SK-N-SH (cell line): ENCODE measurements around the gene KMT2B. TPM values are rescaled to one million over a fixed set of nuclear protein-coding genes. Genes with fewer than 3 reads are reported as not detected.

Experiments
- CTCF ChIA-PET: fragments of 300-600, 350-600 bp; formaldehyde crosslinking; extraction: SDS; loops from one replicate; lab custom pipeline; 2021; lab: Yijun Ruan, JAX
- POLR2A ChIA-PET: fragments of 350-600 bp; sonication (Branson Sonifier 250); formaldehyde crosslinking; extraction: SDS; loops from one replicate; lab custom pipeline; 2020; ENCODE audit warnings: antibody characterized with exemption, inconsistent platforms; lab: Yijun Ruan, JAX
- DNase-seq: peaks from one replicate; pipeline ENCODE4 v3.0.0; 2012
- H2AFZ ChIP-seq: fragments of 200-600 bp; sonication (generic); 2 replicates; pipeline ENCODE4 v1.8.1; 2016; ENCODE audit warnings: antibody characterized with exemption, mild to moderate bottlenecking, low read depth
- H3F3A ChIP-seq: fragments of 200-600 bp; sonication (generic); replicated peaks from 2 replicates; pipeline ENCODE3; 2016; ENCODE audit warnings: antibody characterized with exemption, mild to moderate bottlenecking; ENCODE audit not compliant: insufficient read depth
- H3K27ac ChIP-seq, 2 experiments: fragments of 200-500 bp in 1 of 2; fragments of 200-600 bp in 1 of 2; sonication (Bioruptor generic) in 1 of 2; sonication (generic), shearing (Covaris generic) in 1 of 2; 2 replicates each; pipeline versions ENCODE4 v1.5.1 to v1.6.1; 2014 to 2016; ENCODE audit warnings: low read depth in 2 of 2, inconsistent platforms in 1 of 2, low read length in 1 of 2, mild to moderate bottlenecking in 1 of 2, mixed read lengths in 1 of 2
- H3K27me3 ChIP-seq: fragments of 200-600 bp; sonication (generic), shearing (Covaris generic); 2 replicates; pipeline ENCODE4 v1.6.1; 2016; ENCODE audit warnings: mixed run types; ENCODE audit not compliant: insufficient read depth
- H3K36me3 ChIP-seq, 2 experiments: fragments of 200-500 bp in 1 of 2; fragments of 200-600 bp in 1 of 2; sonication (Bioruptor generic) in 1 of 2; sonication (generic) in 1 of 2; replicated peaks in 1 of 2; 2 replicates each; pipeline versions ENCODE3 to v1.5.1; 2014 to 2016; ENCODE audit warnings: low read length in 1 of 2, mild to moderate bottlenecking in 1 of 2; ENCODE audit not compliant: insufficient read depth in 2 of 2, control insufficient read depth in 1 of 2
- H3K4me1 ChIP-seq, 2 experiments: fragments of 200-500 bp in 1 of 2; fragments of 200-600 bp in 1 of 2; sonication (Bioruptor generic) in 1 of 2; sonication (generic), shearing (Covaris generic) in 1 of 2; 2 replicates each; pipeline versions ENCODE4 v1.5.1 to v1.6.1; 2014 to 2016; ENCODE audit warnings: low read depth in 1 of 2, low read length in 1 of 2, mixed run types in 1 of 2; ENCODE audit not compliant: insufficient read depth in 2 of 2, control insufficient read depth in 1 of 2
- H3K4me2 ChIP-seq: fragments of 200-600 bp; sonication (generic), shearing (Covaris generic); 2 replicates; pipeline ENCODE4 v1.6.1; 2017; ENCODE audit warnings: mixed run types
- H3K4me3 ChIP-seq, 2 experiments: fragments of 200-500 bp in 1 of 2; fragments of 200-600 bp in 1 of 2; sonication (Bioruptor generic) in 1 of 2; sonication (generic), shearing (Covaris generic) in 1 of 2; 2 replicates each; pipeline versions ENCODE4 v1.5.1 to v1.8.1; 2014 to 2016; ENCODE audit warnings: low read depth in 2 of 2, inconsistent platforms in 1 of 2, low read length in 1 of 2, mild to moderate bottlenecking in 1 of 2, mixed read lengths in 1 of 2, moderate library complexity in 1 of 2
- H3K79me2 ChIP-seq: fragments of 200-600 bp; sonication (generic); 2 replicates; pipeline ENCODE4 v1.8.1; 2017; ENCODE audit warnings: mild to moderate bottlenecking; ENCODE audit not compliant: insufficient read depth
- H3K9ac ChIP-seq: fragments of 200-600 bp; sonication (generic); 2 replicates; pipeline ENCODE4 v1.6.1; 2017; ENCODE audit warnings: mixed run types
- H3K9me2 ChIP-seq: fragments of 200-600 bp; sonication (generic); 2 replicates; pipeline ENCODE4 v1.6.1; 2017; ENCODE audit warnings: mixed run types
- H3K9me3 ChIP-seq: fragments of 200-600 bp; sonication (generic); 2 replicates; pipeline ENCODE4 v1.6.1; 2017; ENCODE audit warnings: mixed run types, mild to moderate bottlenecking, moderate library complexity
- H4K20me1 ChIP-seq: fragments of 200-600 bp; sonication (generic); 2 replicates; pipeline ENCODE4 v1.6.1; 2017; ENCODE audit warnings: mild to moderate bottlenecking, mixed run types; ENCODE audit not compliant: insufficient read depth
- FOXJ3 ChIP-seq: sonication (generic); formaldehyde crosslinking; IDR thresholded peaks from 2 replicates; pipeline ENCODE4 v1.5.1; 2020; ENCODE audit warnings: mild to moderate bottlenecking, missing genetic modification reagents
- JUND ChIP-seq: IDR thresholded peaks from 2 replicates; pipeline ENCODE4 v1.4.0; 2012
- MXI1 ChIP-seq: IDR thresholded peaks from 2 replicates; pipeline ENCODE4 v1.6.1; 2012; ENCODE audit warnings: mild to moderate bottlenecking, low read depth, low read length, improper control_type of control experiment
- NFIC ChIP-seq: IDR thresholded peaks from 2 replicates; pipeline ENCODE4 v1.4.0; 2012; ENCODE audit warnings: borderline replicate concordance
- PBX3 ChIP-seq: IDR thresholded peaks from 2 replicates; pipeline ENCODE4; 2012
- POLR2AphosphoS5 ChIP-seq: IDR thresholded peaks from 2 replicates; pipeline ENCODE4 v1.6.1; 2012; ENCODE audit warnings: low read depth, low read length
- RAD21 ChIP-seq: IDR thresholded peaks from 2 replicates; pipeline ENCODE4 v1.6.1; 2012; ENCODE audit warnings: mild to moderate bottlenecking, low read length
- RXRA ChIP-seq: IDR thresholded peaks from 2 replicates; pipeline ENCODE4 v1.4.0; 2012; ENCODE audit warnings: low read depth, mild to moderate bottlenecking, borderline replicate concordance
- USF1 ChIP-seq: IDR thresholded peaks from 2 replicates; pipeline ENCODE4 v1.4.0; 2012; ENCODE audit warnings: low read depth, borderline replicate concordance
- WGBS: methylation state at CpG from one replicate; pipeline ENCODE4 v1.1.6; 2017; ENCODE audit warnings: low lambda C conversion rate; 5-methylcytosine and 5-hydroxymethylcytosine counted together
- polyA plus RNA-seq, 3 experiments: library from polyadenylated mRNA; depleted of rRNA; stranded (reverse); fragments of >200 nt; gene quantifications; 2 replicates each; pipeline ENCODE4 v1.2.3, GENCODE V29; 2012
- TF ChIP-seq, protein P1 (sequence below): fragments of 150-350 bp; IDR thresholded peaks from 2 replicates; pipeline ENCODE4 v1.6.1; 2017; ENCODE audit warnings: antibody characterized with exemption, low read length, low read depth, borderline replicate concordance
- TF ChIP-seq, protein P2 (sequence below): IDR thresholded peaks from 2 replicates; pipeline ENCODE4 v1.4.0; 2012; ENCODE audit warnings: low read depth, borderline replicate concordance
- TF ChIP-seq, protein P3 (sequence below): fragments of 200-600 bp; sonication (generic); IDR thresholded peaks from 2 replicates; pipeline ENCODE4 v1.6.1; 2017; ENCODE audit warnings: antibody characterized with exemption, mild to moderate bottlenecking, moderate library complexity

The KMT2B gene
- polyA plus RNA-seq, 1 of the 3 experiments (the other 2 are of a cell fraction) = 29.2 TPM

DNA sequence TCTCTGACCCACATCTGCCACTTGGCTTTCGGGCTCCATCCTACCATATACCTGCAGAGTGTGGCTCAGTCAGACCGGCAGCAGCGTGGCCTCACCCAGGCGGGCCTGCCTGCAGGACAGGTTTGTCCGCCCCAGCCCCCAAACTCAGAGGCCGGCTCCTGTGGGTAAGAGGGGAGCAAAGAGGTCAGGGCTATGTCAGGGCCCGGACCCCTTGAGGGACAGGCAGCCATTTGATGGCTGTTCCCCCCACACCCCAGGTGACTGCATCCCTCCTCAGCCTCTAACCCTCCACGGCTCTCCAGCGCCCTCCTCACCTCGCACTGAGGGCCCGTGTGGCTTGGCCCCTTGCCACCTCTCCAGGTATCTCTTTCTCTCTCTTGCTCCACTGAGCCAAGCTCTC is 25.8 kb upstream of the KMT2B start (continued):
- TF ChIP-seq PBX3 (no peak), RAD21 (no peak)

DNA sequence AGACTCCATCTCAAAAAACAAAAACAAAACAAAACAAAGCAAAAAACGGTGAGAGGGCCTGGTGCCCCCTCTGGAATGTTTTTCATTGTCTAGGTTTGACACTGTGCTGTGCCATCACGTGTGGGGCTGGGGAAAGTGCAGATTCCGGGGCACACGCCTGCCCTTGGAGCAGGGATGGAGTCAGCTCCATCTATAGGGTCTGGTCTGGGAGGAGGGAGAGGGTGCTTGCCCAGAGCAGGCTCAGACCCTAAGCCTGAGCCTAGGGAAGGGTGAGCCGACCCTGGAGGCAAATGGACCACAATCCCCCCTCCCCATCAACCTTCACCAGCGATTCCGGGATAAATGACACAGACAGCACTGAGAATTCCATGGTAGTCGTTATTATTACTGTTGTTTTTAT is 24.4 kb upstream of the KMT2B start:
- POLR2A ChIA-PET = no interaction called here
- no peaks in the 10 kb centered on the region for H3K9me2 ChIP-seq

DNA sequence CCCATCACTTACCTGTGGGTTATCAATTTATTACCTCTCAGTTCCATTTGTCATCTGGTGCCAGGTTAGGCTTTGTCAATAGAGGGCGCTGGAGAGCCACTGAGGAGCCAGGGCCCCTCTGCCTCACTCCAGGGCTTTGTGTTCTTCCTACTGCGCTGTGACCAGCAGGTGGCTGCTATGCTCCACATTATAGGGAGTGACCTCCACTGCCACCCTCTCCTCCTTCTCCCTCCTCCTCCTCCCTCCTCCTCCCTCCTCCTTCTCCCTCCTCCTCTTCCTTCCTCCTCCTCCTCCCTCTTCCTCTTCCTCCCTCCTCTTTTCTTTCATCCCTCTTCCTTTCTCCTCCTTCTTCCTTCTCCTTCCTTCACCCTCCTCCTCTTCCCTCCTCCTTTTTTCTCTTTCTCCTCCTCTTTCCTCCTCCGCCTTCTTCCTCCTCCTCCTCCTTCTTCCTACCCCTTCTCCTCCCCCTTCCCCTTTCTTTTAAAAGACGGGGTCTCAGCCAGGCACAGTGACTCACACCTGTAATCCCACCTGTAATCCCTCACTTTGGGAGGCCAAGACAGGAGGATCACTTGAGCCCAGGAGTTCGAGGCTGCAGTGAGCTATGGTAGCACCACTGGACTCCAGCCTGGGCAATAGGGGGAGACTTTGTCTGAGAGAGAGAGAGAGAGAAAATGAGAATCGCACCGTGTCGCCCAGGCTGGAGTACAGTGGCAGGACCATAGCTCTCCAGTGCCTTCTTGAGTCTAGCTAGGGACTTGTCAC is 23.8 kb upstream of the KMT2B start:
- H3K9ac ChIP-seq = no peak overlapping the region
- no peaks in the 10 kb centered on the region for H3K4me1 ChIP-seq
- H3K27ac ChIP-seq = no peak overlapping the region
- H3K27me3 ChIP-seq = peaks cover 7% of the 10 kb centered on the region; the same call in 1 of the 2 replicates
- peak; percentile 90 for DNase-seq
- H4K20me1 ChIP-seq = no peaks in the 10 kb centered on the region
- no peak overlapping the region for H2AFZ ChIP-seq
- no peak overlapping the region; a peak in 1 of 4 replicates for H3K4me3 ChIP-seq
- H3K9me3 ChIP-seq = no peaks in the 10 kb centered on the region
- no peaks in the 10 kb centered on the region for H3K36me3 ChIP-seq
- CTCF ChIA-PET = interaction anchor here (0.7 to 4.1 kb wide), 11 partner anchors 9 to 188 kb away, joined by 3 to 33 read pairs (median 4); partner anchors contain the start of genes PSENEN, U2AF1L4 and ZBTB32
- 31% methylated on average over 8 of the region's 8 CpGs for WGBS
- POLR2A ChIA-PET = no interaction called here
- H3K9me2 ChIP-seq = no peaks in the 10 kb centered on the region
- H3F3A ChIP-seq = peaks cover 11% of the 10 kb centered on the region
- H3K79me2 ChIP-seq = no peaks in the 10 kb centered on the region
- H3K4me2 ChIP-seq = no peak overlapping the region
- TF ChIP-seq USF1 (no peak), POLR2AphosphoS5 (no peak), NFIC (no peak), PBX3 (peak; percentile 18; the same call in 1 of the 2 replicates), RAD21 (peak; percentile 92), MXI1 (no peak), JUND (no peak), FOXJ3 (CRISPR knock-in tag) (no peak)
- TF ChIP-seq, protein P1, sequence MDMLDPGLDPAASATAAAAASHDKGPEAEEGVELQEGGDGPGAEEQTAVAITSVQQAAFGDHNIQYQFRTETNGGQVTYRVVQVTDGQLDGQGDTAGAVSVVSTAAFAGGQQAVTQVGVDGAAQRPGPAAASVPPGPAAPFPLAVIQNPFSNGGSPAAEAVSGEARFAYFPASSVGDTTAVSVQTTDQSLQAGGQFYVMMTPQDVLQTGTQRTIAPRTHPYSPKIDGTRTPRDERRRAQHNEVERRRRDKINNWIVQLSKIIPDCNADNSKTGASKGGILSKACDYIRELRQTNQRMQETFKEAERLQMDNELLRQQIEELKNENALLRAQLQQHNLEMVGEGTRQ = no peak
- TF ChIP-seq, protein P2, sequence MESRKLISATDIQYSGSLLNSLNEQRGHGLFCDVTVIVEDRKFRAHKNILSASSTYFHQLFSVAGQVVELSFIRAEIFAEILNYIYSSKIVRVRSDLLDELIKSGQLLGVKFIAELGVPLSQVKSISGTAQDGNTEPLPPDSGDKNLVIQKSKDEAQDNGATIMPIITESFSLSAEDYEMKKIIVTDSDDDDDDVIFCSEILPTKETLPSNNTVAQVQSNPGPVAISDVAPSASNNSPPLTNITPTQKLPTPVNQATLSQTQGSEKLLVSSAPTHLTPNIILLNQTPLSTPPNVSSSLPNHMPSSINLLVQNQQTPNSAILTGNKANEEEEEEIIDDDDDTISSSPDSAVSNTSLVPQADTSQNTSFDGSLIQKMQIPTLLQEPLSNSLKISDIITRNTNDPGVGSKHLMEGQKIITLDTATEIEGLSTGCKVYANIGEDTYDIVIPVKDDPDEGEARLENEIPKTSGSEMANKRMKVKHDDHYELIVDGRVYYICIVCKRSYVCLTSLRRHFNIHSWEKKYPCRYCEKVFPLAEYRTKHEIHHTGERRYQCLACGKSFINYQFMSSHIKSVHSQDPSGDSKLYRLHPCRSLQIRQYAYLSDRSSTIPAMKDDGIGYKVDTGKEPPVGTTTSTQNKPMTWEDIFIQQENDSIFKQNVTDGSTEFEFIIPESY = no peak

More for the DNA sequence above, 24.4 kb upstream of the KMT2B start:
- no peak overlapping the region for H3K9ac ChIP-seq
- DNase-seq = no peak
- H2AFZ ChIP-seq = no peak overlapping the region
- peaks cover 11% of the 10 kb centered on the region for H3F3A ChIP-seq
- H3K36me3 ChIP-seq = no peaks in the 10 kb centered on the region
- TF ChIP-seq, protein P3, sequence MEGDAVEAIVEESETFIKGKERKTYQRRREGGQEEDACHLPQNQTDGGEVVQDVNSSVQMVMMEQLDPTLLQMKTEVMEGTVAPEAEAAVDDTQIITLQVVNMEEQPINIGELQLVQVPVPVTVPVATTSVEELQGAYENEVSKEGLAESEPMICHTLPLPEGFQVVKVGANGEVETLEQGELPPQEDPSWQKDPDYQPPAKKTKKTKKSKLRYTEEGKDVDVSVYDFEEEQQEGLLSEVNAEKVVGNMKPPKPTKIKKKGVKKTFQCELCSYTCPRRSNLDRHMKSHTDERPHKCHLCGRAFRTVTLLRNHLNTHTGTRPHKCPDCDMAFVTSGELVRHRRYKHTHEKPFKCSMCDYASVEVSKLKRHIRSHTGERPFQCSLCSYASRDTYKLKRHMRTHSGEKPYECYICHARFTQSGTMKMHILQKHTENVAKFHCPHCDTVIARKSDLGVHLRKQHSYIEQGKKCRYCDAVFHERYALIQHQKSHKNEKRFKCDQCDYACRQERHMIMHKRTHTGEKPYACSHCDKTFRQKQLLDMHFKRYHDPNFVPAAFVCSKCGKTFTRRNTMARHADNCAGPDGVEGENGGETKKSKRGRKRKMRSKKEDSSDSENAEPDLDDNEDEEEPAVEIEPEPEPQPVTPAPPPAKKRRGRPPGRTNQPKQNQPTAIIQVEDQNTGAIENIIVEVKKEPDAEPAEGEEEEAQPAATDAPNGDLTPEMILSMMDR = no peak
- no peak for TF ChIP-seq RXRA
- TF ChIP-seq JUND = no peak
- CTCF ChIA-PET = interaction anchor here (0.7 to 4.1 kb wide), 14 partner anchors 10 to 340 kb away, joined by 3 to 33 read pairs (median 4); partner anchors contain the start of genes KMT2B, PSENEN, U2AF1L4 and ZBTB32
- H3K9me3 ChIP-seq = no peaks in the 10 kb centered on the region
- H3K4me1 ChIP-seq = no peaks in the 10 kb centered on the region
- no peak overlapping the region; a peak in 1 of 4 replicates for H3K4me3 ChIP-seq
- 11% methylated on average over 8 of the region's 8 CpGs for WGBS
- H3K27ac ChIP-seq = no peak overlapping the region
- H4K20me1 ChIP-seq = no peaks in the 10 kb centered on the region
- H3K27me3 ChIP-seq = peaks cover 1% of the 10 kb centered on the region; the same call in 1 of the 2 replicates
- H3K79me2 ChIP-seq = no peaks in the 10 kb centered on the region
- no peak overlapping the region for H3K4me2 ChIP-seq
